Smooth muscle cell of bladder (primary cell): Measurements from ENCODE around the gene SLAMF8. TPM values are rescaled to one million over a fixed set of nuclear protein-coding genes. Genes with fewer than 3 reads are reported as not detected.

Experiments
- total RNA-seq: library from RNA; depleted of rRNA; stranded (reverse); fragments of >200 nt; gene quantifications from 2 replicates; pipeline ENCODE4 v1.2.3, GENCODE V29; 2014

Gene SLAMF8
- total RNA-seq = not detected in 2 replicates

GRCh38 chr1:159826441-159827101 lies at the start of gene SLAMF8:
SLAMF8 (plus strand) TSS chr1:159826873; CDS start chr1:159826899, 26 bp downstream.

DNA sequence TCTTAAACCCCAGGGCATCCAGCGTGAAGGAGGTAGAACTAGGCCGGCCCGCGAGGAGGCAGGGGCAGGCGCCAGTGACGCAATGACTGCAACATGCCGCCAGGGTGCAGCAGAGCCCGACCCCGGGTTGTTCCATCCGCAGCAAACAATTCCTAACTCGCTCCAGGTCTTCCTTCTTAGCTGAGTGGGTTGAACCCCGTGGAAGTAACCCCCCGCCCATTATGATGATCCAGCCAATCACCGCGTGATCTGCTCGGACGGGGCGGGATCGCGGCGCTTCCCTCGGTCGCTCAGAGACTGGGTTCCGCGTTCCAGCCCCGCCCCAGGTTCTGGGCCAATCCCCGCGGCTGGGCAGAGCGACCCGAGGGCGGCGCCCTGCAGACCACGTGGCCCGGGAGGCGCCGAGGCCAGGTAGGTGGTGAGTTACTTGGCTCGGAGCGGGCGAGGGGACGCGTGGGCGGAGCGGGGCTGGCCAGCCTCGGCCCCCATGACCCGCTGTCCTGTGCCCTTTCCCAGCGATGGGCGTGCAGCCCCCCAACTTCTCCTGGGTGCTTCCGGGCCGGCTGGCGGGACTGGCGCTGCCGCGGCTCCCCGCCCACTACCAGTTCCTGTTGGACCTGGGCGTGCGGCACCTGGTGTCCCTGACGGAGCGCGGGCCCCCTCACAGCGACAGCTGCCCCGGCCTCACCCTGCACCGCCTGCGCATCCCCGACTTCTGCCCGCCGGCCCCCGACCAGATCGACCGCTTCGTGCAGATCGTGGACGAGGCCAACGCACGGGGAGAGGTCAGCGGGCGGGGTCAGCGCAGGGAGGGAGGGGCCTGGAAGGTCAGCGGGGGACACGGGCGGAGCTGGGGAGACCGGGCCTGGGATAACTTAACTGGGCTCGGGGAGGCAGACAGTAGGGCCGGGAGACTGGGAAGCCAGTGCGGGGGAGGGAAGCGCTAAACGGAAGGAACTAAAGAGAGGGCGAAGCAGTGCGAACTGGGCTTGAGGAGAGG lies 45.8 kb upstream of the SLAMF8 start, which contains the start of gene DUSP23:
DUSP23 (plus strand) TSS at position 380 of the 1,000 bp plus-strand sequence; CDS start at position 519, 139 bp downstream.

DNA sequence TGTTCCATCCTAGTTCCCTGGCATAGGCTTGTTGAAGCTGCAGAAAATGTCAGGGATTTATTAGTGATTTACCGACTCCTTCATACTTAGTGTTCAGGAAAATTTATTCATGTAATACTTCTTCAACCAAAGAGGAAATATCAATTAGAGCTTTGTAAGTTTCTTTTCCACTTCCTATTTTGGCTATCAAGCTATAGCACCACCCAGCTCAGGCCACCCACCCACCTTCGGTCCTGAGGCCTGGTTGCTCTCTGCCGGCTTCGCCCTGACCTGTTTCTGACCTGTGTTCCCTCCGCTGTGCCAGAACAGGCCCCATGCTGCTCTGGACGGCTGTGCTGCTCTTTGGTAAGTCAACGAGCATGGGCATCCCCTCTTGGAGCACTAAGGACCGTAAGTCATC lies 24.6 kb upstream of the SLAMF8 start, which contains the start of gene FCRL6:
FCRL6 (plus strand) TSS at position 250 of the 400 bp plus-strand sequence; CDS start at position 315, 65 bp downstream.

DNA sequence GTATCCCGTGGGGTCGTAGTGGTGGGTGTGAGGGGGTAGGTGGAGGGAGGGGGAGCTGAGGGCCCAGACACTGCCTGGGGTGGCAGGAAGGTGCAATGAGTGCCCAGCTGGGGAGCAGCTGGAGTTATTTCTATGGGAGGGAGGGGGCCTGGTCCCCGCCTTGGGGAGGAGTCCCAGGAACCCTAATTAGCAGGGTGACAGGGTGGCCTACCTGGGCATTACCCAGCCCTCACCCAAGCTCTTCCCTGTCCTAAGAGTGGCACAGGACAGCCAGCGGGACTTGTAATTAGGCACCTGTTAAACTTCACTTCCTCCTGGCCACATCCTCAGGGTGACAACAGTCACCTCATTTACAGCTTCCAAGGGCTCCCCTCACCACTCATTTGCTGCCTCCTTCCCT lies 35.9 kb downstream of the SLAMF8 start, which contains the start of gene VSIG8:
VSIG8 (minus strand) TSS at position 101 of the 400 bp plus-strand sequence. CDS start 136 bp downstream, outside the sequence.

Other genes starting within 250 kb of the SLAMF8 start
- not detected in 2 replicates for gene APCS, start 239.0 kb upstream of the SLAMF8 start, total RNA-seq
- not detected in 2 replicates for gene CRP, start 112.3 kb upstream of the SLAMF8 start, total RNA-seq
- 10.5 and 12.0 TPM in 2 replicates for gene DUSP23, start 45.9 kb upstream of the SLAMF8 start, total RNA-seq
- gene FCRL6, start 24.5 kb upstream of the SLAMF8 start, total RNA-seq = not detected in 2 replicates
- gene VSIG8, start 35.8 kb downstream of the SLAMF8 start, total RNA-seq = not detected in 2 replicates
- gene CFAP45, start 73.3 kb downstream of the SLAMF8 start, total RNA-seq = 0.46 and 0.85 TPM in 2 replicates
- 134 and 204 TPM in 2 replicates for gene TAGLN2, start 98.6 kb downstream of the SLAMF8 start, total RNA-seq
- under 0.01 TPM in 1 of 2 replicates, not detected in the other for gene IGSF9, start 118.7 kb downstream of the SLAMF8 start, total RNA-seq
- 0.28 and 0.46 TPM in 2 replicates for gene SLAMF9, start 127.4 kb downstream of the SLAMF8 start, total RNA-seq
- 3.3 and 3.7 TPM in 2 replicates for gene PIGM, start 205.1 kb downstream of the SLAMF8 start, total RNA-seq
- under 0.01 TPM in 1 of 2 replicates, not detected in the other for gene KCNJ10, start 243.3 kb downstream of the SLAMF8 start, total RNA-seq